SU-DHL-6 (cell line): ENCODE measurements around the gene AAR2.

Experiments used
- EZH2phosphoT487 ChIP-seq: fragments of 200-600 bp; sonication (generic), shearing (Covaris generic); conservative IDR thresholded peaks from 2 replicates; pipeline ENCODE4 v1.6.1; 2018; ENCODE audit warnings: mild to moderate bottlenecking, antibody characterized with exemption, low read length, moderate library complexity, mixed read lengths
- TF ChIP-seq, protein P1 (sequence below): fragments of 200-600 bp; sonication (generic); IDR thresholded peaks from one replicate; pipeline ENCODE4 v1.5.1; 2017; ENCODE audit warnings: antibody characterized with exemption, mild to moderate bottlenecking, low read length, moderate library complexity; ENCODE audit not compliant: insufficient read depth, poor library complexity, severe bottlenecking

DNA sequence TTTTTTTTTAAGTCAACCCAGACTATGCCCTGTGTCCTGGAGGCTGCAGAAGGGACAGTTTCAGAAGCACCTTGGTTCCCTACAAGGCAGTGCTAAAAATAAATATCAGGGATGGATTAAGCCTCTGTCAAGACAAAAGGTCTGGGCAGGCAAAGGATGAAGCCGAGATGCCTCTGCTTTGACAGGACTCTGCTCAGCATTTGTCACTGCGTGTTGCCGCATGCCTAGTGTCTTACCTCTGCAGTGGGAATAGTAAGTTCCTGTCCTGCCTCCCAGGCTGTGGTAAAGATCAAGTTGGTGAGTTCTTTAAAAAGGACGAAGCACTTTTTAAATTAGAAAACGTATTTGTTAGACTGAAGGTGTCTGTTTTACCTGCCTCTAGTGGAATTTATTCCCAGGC lies 15.1 kb downstream of the AAR2 start:
- TF ChIP-seq, protein P1, sequence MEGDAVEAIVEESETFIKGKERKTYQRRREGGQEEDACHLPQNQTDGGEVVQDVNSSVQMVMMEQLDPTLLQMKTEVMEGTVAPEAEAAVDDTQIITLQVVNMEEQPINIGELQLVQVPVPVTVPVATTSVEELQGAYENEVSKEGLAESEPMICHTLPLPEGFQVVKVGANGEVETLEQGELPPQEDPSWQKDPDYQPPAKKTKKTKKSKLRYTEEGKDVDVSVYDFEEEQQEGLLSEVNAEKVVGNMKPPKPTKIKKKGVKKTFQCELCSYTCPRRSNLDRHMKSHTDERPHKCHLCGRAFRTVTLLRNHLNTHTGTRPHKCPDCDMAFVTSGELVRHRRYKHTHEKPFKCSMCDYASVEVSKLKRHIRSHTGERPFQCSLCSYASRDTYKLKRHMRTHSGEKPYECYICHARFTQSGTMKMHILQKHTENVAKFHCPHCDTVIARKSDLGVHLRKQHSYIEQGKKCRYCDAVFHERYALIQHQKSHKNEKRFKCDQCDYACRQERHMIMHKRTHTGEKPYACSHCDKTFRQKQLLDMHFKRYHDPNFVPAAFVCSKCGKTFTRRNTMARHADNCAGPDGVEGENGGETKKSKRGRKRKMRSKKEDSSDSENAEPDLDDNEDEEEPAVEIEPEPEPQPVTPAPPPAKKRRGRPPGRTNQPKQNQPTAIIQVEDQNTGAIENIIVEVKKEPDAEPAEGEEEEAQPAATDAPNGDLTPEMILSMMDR: no peak
- no peak for TF ChIP-seq EZH2phosphoT487
